Fibroblast of lung (primary cell): ENCODE measurements around the gene SCN2A.

ENCODE experiments used
- CTCF ChIP-seq, 2 donors: IDR thresholded peaks in 1 of 2; conservative IDR thresholded peaks in 1 of 2; 1 replicate in 1 of 2; 2 replicates in 1 of 2; pipeline ENCODE4 v1.5.1; 2011 to 2012; ENCODE audit warnings: low read length in 2 of 2, control low read depth in 1 of 2, inconsistent platforms in 1 of 2, low read depth in 1 of 2, mild to moderate bottlenecking in 1 of 2
- EZH2 ChIP-seq: IDR thresholded peaks from 2 replicates; pipeline ENCODE4 v1.5.1; 2012; ENCODE audit warnings: low read length, control low read depth, mild to moderate bottlenecking; ENCODE audit errors: missing control alignments

- no peak for TF ChIP-seq CTCF (conservative IDR thresholded peaks at IDR 0.05 in 1 of 2, IDR thresholded peaks at IDR 0.05 in 1 of 2; ENCODE audit: low read depth in 1 of 2, low read length in 2 of 2)
- TF ChIP-seq EZH2 = no peak
These were observed 110.0 kb downstream of the SCN2A start for GRCh38 chr2:165349181-165349580.
